Measurements from ENCODE around the gene REXO5.

DNA sequence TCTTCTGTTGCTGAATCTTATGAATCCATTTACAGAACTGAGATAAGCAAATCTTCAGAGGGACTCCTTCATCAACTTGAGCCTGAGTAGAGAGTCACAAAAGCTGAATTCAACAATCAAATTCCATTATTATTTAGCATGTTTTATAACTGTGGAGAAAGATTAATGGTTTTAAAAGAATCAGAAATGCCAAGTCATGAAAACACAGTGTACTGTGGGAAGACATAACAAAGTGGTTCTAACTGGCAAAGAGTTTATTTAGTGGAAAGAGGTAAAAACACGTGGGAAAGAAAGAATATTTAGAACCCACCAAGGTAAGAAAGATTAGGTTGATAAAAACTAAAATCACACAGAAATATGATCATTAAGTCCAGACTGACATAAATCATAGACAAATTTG lies 5.0 kb upstream of the REXO5 start:
- TF ChIP-seq SUZ12 (IDR thresholded peaks at IDR 0.05; ENCODE audit: unreplicated experiment) (no peak), EZH2 (IDR thresholded peaks at IDR 0.05; ENCODE audit: borderline replicate concordance, control insufficient read depth, low read depth, low read length) (no peak), TCF3 (IDR thresholded peaks at IDR 0.05; ENCODE audit: borderline replicate concordance, insufficient read depth, low read depth, low read length) (no peak), POLR2A (IDR thresholded peaks at IDR 0.05; ENCODE audit: low read depth, low read length) (no peak)
- TF ChIP-seq, protein P1, sequence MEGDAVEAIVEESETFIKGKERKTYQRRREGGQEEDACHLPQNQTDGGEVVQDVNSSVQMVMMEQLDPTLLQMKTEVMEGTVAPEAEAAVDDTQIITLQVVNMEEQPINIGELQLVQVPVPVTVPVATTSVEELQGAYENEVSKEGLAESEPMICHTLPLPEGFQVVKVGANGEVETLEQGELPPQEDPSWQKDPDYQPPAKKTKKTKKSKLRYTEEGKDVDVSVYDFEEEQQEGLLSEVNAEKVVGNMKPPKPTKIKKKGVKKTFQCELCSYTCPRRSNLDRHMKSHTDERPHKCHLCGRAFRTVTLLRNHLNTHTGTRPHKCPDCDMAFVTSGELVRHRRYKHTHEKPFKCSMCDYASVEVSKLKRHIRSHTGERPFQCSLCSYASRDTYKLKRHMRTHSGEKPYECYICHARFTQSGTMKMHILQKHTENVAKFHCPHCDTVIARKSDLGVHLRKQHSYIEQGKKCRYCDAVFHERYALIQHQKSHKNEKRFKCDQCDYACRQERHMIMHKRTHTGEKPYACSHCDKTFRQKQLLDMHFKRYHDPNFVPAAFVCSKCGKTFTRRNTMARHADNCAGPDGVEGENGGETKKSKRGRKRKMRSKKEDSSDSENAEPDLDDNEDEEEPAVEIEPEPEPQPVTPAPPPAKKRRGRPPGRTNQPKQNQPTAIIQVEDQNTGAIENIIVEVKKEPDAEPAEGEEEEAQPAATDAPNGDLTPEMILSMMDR (IDR thresholded peaks at IDR 0.05 in 2 of 3, conservative IDR thresholded peaks at IDR 0.05 in 1 of 3; ENCODE audit: control insufficient read depth in 2 of 3, extremely low read depth in 1 of 3, insufficient read depth in 1 of 3, low read depth in 3 of 3, low read length in 3 of 3) = no peak
